Measurements from ENCODE around the gene AGBL4. TPM values are rescaled to one million over a fixed set of nuclear protein-coding genes. Genes with fewer than 3 reads are reported as not detected.

AGBL4 gene
- total RNA-seq, 1 donor from 2014 or later = not detected

DNA sequence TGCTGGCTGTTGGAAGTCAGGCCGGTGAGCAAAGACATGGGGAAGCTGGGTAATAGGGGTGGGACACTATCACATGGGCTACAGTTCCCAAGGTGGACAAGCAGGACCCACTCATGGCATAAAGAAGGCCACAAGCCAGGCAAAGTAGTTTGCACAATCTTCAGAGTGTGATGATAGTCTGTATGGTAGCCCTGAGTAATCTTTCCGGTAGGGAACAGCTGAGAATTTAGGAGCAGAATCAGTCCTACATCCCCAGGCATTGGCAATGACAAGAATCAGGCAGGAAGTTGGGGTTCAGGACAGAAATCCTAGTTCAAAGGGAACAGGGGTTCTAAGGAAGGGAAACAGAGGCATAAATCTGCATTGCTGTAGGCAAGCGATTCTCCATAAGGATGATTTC, 1527.8 kb downstream of the AGBL4 start:
- intact Hi-C loops (cut with micrococcal nuclease) = loop anchor here (5.0 kb wide), 1 partner anchor 389 kb away; no protein-coding TSS in a partner anchor

DNA sequence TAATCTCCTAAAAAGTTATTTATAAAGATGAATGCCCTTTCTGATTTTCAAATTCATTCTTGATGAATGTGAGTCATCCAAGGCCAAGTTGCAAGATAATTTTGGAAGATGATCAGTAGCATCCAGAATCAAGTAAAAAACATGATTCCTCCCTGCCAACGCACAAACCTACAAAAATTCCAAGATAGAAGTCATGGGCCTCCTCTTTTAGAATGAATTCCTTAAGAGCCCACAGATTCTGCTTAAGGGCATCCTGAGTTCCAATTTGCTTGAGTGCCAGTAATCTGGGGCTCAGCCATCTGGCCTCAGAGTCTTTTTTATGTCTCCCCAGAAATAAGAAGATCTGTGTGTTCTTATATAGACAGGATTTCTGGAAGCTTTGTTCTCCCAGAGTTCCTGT, 1528.6 kb downstream of the AGBL4 start:
- intact Hi-C loops (cut with micrococcal nuclease) = loop anchor here (5.0 kb wide), 1 partner anchor 388 kb away; no protein-coding TSS in a partner anchor

DNA sequence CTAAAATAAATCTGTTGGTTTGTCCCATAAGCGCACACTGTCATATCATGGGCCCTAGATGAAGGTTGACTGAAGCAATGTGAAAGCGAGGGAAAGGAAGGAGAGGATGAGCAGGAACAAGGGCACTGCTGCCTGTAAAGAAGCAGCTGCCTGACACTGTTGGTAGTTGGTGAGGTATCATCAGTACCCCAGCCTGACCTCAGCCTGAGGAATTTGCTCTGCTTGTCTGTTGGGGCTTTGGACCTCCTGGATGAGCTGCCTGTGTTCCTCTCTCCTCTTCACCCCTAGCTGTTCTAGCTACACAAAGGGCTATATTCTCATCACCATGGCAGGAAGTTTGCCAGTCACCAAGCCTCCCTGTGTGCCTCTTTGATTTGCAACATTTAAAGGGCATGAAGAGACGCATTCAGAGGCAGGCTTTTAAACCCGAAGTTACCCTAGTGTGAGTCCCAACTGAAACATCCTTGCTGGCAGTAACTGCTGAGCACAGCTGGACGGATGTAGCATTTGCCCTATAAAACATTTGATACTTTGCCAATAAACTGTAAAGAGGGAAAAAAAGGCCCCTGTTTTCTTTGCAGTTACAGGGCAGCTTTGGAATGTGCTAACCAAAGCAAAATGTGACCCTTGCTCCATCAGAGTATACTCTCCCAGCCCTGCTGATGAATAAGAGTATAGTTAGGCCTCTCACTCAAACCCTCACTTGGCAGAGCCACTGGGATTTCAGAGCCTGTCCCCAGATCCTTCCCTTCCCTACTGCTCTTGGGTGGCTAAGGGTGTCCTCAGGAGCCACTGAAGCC, 1529.6 kb downstream of the AGBL4 start:
- intact Hi-C loops (cut with micrococcal nuclease) = no loop called here

DNA sequence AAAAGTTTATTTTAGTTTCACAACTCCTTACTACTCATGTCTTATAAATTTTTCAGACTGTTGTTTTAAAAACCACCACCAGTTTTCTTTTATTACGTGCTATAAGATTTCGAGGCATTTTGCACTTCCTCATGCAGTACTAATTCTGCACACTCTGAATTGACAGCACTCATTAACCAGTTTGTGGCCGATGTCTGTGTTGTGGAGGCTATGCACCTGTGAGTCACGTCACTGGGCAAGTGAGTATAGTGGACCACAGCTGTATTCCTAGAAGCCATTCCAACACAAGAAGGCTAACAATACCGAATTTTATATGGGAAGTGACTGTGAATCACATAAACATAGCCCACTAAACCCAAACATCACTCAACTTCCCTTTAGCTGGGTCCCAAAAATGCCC, 1530.7 kb downstream of the AGBL4 start:
- intact Hi-C loops (cut with micrococcal nuclease) = no loop called here

- intact Hi-C loops (cut with micrococcal nuclease) = no loop called here
Observed at GRCh38 chr1:48492392-48492791, 1531.4 kb downstream of the AGBL4 start.

DNA sequence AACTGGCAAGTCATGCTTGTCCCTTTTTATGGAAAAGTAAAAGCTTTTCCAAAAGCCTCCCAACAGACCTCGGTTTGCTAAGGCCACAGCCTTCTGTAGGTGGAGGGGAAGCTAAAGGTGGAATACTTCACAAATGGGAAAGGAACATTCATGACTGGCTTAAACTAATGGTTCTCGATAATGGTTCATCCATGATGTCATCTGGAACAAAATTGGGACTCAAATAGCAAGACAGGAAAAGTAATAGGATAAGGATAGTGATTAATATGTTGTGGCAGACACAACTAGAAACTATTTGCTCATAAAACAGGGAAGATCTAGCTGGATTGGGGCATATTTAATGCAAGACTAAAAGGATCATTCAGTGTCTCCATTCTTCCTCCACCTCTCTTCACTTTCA, 1535.0 kb downstream of the AGBL4 start:
- intact Hi-C loops (cut with micrococcal nuclease) = no loop called here

Other genes with a start within 250 kb of the AGBL4 start
- gene ELAVL4, start 85.0 kb upstream of the AGBL4 start, total RNA-seq = not detected in 2 replicates